Activated T-helper 9 cell treated with anti-CD3 and anti-CD28 coated beads, Interleukin-2, amount 50 U/mL, for 16 hours (primary cell): ENCODE results near the gene FUT4.
"Not testable (repeated sequence)": the region's sequence is repeated elsewhere in the genome, so short reads cannot be mapped to it uniquely, and the experiment has no call there.

Source experiments
- DNase-seq: peaks from one replicate; pipeline ENCODE4 v3.0.0-alpha.2; 2020; ENCODE audit warnings: low read depth

Gene FUT4

DNA sequence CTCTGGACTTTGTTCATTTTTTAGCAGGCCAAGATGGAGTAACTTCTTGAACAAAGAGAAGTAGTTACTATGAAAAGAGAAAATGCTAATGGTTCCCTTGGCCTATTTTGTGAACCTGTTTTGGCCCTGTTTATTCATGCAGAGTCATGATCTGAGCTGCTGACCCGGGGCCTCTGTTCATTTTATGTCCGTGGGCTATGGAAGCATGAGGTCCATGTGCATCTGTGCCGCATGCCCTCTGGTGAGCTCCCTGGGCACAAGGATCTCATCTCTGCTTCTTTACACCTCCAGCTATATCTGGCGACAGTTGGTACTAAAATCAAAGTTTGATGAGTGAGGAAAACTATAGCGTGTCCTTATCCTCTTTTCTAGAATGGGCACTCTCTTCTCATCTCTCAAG, 24.5 kb downstream of the FUT4 start:
- no peak for DNase-seq

DNA sequence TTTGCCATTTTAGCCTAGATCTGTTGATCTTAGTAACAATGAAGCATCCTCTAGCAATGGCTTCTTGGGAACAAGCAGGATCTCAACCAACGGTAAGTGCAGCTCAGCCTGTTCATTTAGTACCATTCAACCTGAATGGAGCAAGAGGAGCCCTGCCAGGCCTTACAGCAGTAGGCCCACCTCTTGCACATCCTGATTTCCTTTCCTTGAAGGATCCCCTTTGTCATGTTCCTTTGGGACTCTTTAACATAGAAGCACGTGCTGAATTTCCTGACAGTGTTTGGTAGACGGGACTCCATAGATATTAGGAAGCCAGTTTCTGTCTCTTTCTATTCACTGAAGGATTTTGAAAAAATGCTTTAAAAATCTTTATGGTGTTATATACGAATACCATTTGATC, 25.0 kb downstream of the FUT4 start:
- no peak for DNase-seq

DNA sequence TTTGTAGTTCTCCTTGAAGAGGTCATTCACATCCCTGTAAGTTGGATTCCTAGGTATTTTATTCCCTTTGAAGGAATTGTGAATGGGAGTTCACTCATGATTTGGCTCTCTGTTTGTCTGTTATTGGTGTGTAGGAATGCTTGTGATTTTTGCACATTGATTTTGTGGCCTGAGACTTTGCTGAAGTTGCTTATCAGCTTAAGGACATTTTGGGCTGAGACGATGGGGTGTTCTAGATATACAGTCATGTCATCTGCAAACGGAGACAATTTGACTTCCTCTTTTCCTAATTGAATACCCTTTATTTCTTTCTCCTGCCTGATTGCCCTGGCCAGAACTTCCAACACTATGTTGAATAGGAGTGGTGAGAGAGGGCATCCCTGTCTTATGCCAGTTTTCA, 29.3 kb downstream of the FUT4 start:
- not testable (repeated sequence) for DNase-seq

DNA sequence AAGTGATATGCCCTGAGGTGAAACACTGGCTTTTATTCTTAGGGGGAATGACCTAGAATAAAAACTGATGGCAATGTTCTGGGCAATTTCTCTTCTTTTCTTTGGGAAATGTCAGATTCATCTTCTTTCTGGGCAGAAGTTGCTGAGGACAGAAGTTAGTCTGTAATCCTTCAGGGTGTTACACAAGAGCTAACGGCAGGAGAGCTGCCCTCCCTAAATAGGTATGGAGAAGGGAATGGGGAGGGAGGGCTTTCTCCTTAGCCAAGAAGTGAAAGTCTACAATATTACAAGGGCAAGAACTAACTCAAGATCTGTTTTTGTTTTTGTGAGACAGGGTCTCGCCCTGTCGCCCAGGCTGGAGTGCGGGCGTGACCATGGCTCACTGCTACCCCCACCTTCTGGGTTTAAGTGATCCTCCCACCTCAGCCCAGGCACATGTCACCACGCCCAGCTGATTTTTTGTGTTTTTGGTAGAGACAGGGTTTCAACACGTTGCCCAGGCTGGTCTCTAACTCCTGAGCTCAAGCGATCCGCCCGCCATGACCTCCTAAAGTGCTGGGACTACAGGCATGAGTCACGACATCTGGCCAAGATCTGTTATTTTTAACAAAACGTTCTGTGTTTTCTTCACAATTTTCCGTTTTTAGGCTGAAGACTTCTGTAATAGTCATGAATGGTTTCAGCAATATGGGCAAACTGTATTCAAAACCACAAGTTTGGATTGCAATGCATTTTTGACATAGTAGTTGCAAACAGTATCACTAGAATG, 30.7 kb downstream of the FUT4 start:
- DNase-seq: no peak

DNA sequence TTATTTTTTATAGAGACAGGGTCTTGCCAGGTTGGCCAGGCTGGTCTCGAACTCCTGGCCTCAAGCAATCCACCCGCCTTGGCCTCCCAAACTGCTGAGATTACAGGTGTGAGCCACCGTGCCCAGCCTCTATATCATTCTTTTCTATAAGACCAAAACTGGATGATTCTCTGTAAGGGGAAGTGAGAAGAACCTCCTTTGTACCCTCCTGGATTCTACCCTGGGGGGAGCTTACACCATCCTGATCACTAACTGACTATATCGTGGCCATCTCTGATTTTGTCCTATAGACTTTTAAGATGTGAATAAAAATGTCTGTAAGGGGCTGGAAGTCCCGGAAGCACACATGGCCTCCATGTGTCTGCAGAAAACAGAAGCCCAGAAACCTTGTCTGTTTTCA, 32.6 kb downstream of the FUT4 start:
- DNase-seq: no peak

GRCh38 chr11:94577841-94578240, 34.1 kb downstream of the FUT4 start:
- no peak for DNase-seq

GRCh38 chr11:94581926-94582325, 38.2 kb downstream of the FUT4 start:
- DNase-seq: no peak

GRCh38 chr11:94583213-94583865, 39.6 kb downstream of the FUT4 start:
- no peak for DNase-seq

- no peak for DNase-seq
These were observed 40.3 kb downstream of the FUT4 start for GRCh38 chr11:94583866-94584500.

DNA sequence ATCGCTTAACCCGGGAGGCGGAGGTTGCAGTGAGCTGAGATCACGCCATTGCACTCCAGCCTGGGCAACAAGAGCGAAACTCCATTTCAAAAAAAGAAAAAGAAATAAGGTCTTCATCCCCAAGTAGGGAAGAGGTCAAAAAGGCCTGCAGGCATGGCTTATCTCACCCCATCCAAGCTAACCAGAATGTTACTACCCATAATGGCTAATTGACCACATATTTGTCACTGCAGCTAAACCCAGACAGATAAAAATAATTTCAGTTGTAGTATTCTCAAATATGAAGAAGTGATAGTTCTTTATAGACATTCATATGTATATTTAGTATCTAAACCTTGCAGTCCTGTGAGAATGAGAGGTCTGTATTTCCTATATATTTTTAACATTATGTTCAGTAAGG, 41.3 kb downstream of the FUT4 start:
- DNase-seq: no peak

DNA sequence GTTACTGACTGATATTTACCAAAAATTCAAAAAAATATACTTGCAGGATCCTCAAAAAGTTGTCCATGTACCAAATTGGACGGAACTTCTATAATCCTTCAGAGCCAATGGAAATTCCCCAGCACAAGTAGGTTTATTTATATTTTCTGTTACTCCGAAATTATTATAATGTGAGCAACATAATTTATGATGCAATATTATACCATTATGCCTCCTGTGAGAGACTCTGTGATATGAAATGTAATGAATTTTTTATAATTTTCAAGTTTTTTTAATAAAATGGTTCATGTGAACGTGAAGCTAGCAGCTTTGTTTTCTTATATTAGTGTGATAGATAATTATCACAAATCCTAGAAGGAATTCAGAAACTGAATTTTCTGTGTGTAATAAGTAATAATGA, 41.7 kb downstream of the FUT4 start:
- DNase-seq: no peak

DNA sequence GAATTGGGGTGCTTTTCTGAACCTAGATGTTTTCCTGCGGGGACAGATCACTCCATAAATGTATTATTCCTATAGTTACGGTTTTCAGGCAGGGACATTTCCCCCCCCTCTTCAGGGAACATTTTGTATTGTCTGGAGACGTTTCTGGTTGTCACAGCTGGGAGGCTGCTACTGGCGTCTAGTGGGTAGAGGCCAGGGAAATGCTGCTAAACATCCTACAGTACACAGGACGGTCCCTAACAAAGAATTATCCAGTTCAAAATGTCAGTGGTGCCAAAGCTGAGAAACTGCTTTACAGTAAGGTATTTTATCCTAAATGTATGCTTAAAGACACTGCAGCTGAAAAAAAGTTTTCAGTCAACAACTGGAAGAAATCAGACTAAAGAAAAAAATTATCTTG, 42.8 kb downstream of the FUT4 start:
- DNase-seq: no peak

DNA sequence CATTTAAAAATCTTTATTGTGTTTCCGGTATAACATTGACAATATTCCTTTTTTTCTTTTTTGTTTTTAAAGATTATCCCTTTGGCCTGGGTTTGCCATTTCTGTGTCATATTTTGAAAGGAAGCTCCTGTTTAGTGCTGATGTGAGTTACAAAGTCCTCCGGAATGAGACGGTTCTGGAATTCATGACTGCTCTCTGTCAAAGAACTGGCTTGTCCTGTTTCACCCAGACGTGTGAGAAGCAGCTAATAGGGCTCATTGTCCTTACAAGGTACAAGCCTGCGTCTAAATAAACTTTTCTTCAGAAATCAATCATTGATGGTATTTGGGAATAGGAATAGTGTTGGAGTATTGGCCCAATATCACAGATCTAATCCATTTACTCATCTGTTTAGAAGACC, 43.3 kb downstream of the FUT4 start:
- no peak for DNase-seq

GRCh38 chr11:94588366-94588942, 44.7 kb downstream of the FUT4 start:
- DNase-seq: no peak

GRCh38 chr11:94590352-94591041, 46.8 kb downstream of the FUT4 start:
- DNase-seq: no peak

- no peak for DNase-seq
These were observed 49.3 kb downstream of the FUT4 start for GRCh38 chr11:94593030-94593429.

DNA sequence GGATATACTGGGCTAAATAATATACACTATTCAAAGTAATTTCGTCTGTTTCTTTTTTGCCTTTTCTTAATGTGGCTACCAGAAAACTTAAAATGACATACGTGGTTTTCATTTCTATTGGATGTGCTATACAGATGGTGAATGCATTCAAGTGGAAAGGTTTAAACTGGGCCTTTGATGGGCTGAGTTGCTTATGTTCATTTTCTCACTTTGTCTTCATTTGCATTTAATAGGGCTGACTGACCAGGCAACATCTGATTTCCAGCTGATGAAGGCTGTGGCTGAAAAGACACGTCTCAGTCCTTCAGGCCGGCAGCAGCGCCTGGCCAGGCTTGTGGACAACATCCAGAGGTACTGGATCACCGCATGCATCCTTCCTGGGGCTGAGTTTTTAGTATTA, 51.4 kb downstream of the FUT4 start:
- DNase-seq: no peak

DNA sequence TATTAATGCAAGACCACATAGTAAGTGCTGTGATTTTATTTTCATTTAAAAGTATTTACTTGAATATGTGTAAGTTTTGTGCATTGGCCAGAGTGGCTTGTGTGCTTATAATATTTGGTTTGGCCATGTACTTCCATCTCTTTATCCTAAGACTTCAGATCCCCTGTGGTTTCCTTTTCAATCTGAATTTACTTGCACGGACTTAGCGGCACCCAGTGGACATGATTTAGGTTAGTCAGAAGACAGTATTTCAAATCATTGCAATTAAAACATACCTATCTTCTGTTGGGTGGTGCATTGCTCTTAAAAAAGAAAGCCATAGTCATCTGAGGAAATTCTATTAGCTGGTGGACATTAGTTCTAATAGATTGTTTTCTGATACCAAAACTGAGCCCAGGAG, 54.2 kb downstream of the FUT4 start:
- no peak for DNase-seq
